NCI-H748 (cell line): Measurements from ENCODE around the gene EFCAB14.
"Not testable (repeated sequence)": the region's sequence is repeated elsewhere in the genome, so short reads cannot be mapped to it uniquely, and the experiment has no call there.

ENCODE experiments used
- DNase-seq: peaks from one replicate; lab custom pipeline; 2025; ENCODE audit not compliant: unreplicated experiment; lab: John Stamatoyannopoulos, UW

The EFCAB14 gene, protein sequence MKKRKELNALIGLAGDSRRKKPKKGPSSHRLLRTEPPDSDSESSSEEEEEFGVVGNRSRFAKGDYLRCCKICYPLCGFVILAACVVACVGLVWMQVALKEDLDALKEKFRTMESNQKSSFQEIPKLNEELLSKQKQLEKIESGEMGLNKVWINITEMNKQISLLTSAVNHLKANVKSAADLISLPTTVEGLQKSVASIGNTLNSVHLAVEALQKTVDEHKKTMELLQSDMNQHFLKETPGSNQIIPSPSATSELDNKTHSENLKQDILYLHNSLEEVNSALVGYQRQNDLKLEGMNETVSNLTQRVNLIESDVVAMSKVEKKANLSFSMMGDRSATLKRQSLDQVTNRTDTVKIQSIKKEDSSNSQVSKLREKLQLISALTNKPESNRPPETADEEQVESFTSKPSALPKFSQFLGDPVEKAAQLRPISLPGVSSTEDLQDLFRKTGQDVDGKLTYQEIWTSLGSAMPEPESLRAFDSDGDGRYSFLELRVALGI

GRCh38 chr1:46718727-46719622, at the start of gene EFCAB14:
TSS of gene EFCAB14 (minus strand) at chr1:46719114. CDS start at chr1:46718087, 1,027 bp downstream.
- DNase-seq = peak; percentile 97

GRCh38 chr1:46768445-46768844, 49.5 kb upstream of the EFCAB14 start:
- DNase-seq = no peak

DNA sequence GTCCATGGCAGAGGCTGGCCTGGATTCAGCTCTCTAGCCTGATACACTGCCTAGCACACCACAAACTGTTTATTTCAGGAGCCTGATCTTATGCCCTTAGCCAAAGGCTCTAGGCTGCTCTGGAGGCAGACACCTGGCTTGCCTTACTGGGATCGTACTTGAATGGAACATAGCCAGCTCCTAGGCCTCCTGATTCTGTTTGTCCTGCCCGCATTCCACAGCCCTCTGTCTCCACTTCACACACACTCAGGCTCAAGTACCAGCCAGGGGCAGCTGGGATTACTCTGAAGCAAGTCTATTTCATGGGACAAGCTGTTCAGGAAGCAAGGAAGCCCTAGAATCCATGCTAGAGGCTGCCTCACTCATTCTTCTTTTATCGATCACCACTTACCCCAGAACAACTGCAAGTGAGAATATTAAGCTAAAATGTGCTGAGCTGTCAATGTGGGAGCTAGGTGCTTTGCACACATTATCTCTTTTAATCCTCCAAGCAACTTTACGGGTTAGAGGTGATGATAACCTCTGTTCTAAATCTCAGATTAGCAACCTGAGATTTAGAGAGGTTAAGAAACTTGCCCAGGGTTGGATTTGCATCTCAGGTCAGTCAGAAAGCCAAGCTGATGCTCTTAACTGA, 48.9 kb upstream of the EFCAB14 start:
- DNase-seq = no peak

- no peak for DNase-seq
Measured at GRCh38 chr1:46764402-46764801, 45.5 kb upstream of the EFCAB14 start.

- no peak for DNase-seq
Measured at GRCh38 chr1:46761740-46762139, 42.8 kb upstream of the EFCAB14 start.

DNA sequence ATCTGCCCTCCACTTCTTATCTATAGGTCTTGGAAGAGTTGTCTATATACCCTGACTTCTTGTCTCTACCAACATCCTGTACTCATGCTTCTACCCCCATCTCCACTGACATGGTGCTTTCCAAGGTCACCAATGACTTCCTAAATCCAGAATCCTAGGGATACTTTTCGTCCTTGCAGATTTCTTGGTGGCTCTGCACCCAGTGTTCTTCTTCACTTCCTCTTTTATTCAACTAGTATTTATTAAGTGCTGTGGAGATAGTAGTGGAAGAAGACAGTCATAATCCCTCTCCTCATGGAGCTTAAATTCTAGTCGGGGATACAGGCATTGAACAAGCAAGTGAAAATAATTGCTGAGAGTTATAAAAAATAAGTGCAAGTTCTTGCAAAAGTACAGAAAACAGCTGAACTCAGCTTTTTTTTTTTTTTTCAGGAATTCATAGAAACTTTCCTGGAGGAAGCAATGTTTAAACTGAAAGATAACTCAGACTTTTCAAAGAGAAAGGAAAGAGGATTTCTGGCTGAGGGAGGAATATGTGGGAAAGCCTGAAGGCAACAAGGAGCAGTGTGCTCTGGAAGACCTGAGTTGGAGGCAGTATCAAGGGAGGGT, 41.7 kb upstream of the EFCAB14 start:
- no peak for DNase-seq

- no peak for DNase-seq
Measured at GRCh38 chr1:46757956-46758528, 39.1 kb upstream of the EFCAB14 start.

DNA sequence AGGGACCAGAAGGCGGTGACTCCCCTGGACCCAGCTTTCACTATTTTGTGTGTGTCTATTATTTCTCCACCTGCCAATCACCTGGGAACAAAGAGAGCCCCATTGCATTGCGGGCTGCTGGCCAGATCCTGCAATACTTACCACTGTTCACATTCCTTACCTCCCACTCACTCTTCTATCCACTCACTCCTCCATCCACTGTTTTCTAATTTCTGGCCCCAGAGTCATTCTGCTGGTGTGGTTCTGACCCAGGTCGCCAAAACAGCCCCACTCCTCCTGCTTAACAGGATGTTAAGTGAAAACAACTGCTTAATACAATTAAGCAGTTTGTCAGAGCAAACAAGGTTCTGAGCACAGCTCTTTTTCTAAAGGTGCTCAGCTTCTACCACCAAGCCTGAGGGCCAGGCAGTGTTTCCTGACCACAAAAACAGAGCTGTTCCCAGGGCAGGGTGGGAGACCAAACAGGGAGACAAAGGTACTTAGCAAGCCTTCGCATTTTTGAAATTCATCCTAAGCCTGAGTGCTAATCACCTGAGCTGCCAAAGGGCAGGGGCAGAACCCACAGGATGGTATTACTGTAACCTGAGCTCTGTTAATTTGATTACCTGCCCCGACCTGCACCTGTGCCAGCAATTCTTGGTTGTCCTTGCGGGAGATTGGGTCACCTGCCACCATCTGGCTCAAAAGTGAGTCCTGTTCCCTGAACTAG, 38.5 kb upstream of the EFCAB14 start:
- DNase-seq = peak; percentile 91

- no peak for DNase-seq
Measured at GRCh38 chr1:46755121-46755520, 36.2 kb upstream of the EFCAB14 start.

GRCh38 chr1:46754707-46755106, 35.8 kb upstream of the EFCAB14 start:
- DNase-seq = not testable (repeated sequence)

DNA sequence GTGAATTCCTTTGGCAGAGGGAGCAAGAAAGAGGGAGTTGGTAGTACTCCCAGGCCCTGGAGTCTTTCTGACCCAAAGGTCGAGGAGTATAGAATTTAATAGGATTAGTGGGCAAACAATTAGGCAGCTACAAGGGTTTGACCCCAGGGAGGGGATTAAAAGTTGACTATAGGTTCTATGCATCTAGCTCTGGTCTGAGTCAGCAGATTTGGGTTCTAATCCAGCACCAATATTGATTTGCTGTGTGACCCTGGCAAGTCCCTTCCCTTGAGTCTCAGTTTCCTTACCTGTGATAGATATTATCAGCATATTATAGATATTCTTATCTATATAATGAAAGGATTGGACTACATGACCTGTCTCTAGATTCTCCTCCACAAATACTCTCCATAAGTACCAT, 35.1 kb upstream of the EFCAB14 start:
- no peak for DNase-seq

GRCh38 chr1:46749921-46750404, 31.0 kb upstream of the EFCAB14 start:
- DNase-seq = no peak

GRCh38 chr1:46749404-46749803, 30.5 kb upstream of the EFCAB14 start:
- DNase-seq = no peak

DNA sequence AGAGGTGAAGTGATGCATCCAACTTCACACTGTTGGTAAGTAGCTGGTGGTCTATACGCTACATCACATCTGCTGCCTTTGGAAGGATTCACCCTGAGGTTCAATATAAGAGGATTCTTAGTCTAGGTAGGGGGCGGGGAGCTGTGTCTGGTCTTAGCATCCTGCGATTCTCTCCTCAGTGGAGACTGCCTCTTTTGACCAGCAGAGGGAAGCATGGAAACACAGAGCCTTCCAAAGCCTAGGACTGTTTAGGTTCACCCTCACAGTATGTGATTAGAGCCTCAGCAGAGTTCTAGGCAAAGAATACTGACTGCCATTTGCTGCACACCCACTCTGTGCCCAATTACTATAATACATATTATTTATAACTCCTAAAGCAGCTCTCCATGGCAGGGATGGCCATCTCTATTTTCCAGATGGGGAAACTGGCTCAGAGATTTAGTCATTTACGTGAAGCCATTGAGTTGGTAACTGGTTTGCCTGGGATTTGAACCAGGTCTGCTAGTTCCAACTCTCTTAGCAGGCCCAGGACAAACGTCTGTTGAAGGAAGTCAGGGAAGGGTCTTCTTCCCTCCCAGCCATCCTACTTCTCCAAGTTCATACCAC, 28.9 kb upstream of the EFCAB14 start:
- DNase-seq = peak; percentile 78

DNA sequence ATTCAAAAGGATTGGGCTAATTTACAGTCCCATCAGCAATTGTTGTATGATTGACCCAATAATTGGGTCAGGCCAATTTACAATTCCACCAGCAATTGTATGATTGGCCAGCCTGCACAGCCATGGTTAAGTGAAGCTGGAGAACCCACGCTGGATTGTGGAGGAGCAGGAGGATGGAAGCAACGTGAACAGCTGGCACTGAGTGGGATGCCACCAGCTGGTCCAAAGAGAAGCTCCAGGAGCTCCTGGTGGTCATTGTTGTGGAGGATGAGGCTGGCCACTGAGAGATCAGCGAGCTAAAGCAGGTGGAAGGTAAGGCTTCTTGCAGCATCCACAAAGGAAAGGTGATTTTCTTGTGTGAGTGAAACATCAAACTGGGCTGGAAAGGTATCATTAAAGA, 23.2 kb upstream of the EFCAB14 start:
- no peak for DNase-seq

GRCh38 chr1:46735708-46736324, 16.9 kb upstream of the EFCAB14 start:
- peak; percentile 9 for DNase-seq

- DNase-seq = peak; percentile 2
Measured at GRCh38 chr1:46728327-46728873, 9.5 kb upstream of the EFCAB14 start.

- no peak for DNase-seq
Measured at GRCh38 chr1:46725736-46726108, 6.8 kb upstream of the EFCAB14 start.
